M059J (cell line): ENCODE measurements around the gene PIGBOS1. TPM values are rescaled to one million over a fixed set of nuclear protein-coding genes. Genes with fewer than 3 reads are reported as not detected.
"Not testable (repeated sequence)": the region's sequence is repeated elsewhere in the genome, so short reads cannot be mapped to it uniquely, and the experiment has no call there.

Experiments used
- DNase-seq: peaks from one replicate; pipeline ENCODE4 v3.0.0-alpha.2; 2012; ENCODE audit warnings: low read depth
- total RNA-seq: library from RNA; depleted of rRNA; stranded (reverse); fragments of >200 nt; shearing (Covaris generic); gene quantifications from 2 replicates; pipeline ENCODE4 v1.2.3, GENCODE V29; 2014

PIGBOS1 gene
- total RNA-seq, 1 experiment from 2014 or later, result 12.2 TPM

DNA sequence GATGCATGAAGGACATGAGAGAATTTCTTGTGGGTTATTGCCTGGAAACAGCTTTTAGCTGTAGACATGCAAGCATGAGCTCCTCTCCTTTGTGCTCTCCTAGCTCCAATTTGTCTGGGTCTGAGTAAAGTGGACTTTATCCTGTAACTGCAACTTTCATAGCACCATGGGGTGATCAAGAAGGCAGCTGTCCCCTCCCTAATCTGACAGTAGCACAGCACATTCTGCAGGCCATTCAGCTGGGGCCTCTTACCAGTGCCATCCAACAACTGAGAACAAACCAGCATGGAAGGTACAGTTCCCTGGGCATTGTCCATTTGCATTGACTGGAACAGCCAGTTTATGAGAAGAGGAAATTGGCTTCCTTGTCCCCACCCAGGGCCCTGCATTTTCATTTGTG, 21.6 kb downstream of the PIGBOS1 start:
- DNase-seq, result no peak

DNA sequence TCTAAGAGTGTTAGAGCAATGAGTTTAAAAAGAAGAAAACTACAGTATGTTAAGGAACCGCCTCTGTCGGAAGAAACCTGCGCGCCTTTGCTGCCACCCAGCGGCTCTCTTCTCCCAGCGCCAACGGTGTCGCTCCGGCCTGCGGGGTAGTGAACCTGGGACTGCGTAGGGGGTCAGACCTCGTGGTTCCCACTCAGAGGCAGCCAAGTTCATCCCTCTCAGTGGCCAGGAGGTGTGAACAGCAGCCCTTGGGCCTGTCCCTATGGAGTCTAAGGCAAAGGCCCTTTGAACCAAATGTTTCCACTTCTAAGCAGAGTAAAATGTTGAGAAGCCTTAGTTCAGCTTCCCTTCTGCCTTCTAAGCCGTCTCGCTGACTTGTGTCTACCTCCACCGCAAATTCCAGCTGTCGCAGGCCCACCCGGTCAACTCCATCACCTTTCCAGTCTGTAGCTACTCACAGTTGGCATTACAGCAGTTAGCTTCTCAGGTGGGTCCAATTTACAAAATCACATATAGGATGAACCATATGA, 28.3 kb downstream of the PIGBOS1 start:
- peak; percentile 75 for DNase-seq

DNA sequence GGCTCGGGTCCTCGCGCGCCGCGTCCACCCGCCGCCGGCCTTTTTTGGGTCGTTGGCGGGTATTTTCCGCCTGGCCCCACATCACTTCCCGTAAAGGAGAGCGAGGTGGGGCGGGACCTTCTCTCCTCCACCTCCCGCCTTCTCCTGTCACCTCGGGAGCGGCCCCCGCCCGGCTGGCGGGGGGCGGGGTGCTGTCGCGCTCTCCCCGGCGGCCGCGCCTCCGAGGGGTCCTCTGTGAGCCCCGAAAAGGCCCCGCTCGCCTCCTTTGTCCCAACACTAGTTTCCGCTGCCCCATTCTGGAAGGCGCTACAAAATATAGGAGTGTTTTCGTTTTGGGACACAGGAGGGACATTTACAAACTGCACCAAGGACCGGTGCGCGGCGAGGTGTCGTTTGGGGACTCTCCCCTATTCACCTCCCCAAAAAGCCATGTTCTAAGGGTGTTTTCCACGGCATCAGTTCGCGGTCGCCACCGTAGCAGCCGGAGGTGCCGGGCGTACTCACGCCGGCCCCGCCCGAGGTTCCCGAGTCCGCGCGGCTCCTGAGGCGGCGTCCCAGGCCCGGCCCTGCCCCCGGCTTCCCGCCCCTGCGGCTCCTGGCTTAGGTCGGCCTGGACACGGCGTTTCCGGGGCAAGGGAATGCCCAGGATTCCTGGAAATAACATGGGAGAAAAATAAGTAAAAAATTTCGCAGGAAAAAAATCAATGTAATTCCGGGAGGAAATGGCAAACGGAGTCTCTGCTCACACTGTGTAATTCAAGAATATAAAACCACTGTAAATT, 29.0 kb downstream of the PIGBOS1 start, which contains the start of gene RAB27A:
TSS of gene RAB27A (minus strand) at position 68 of the 782 bp plus-strand sequence. CDS start 54,879 bp downstream, outside the sequence.
- peak; percentile 79 for DNase-seq

DNA sequence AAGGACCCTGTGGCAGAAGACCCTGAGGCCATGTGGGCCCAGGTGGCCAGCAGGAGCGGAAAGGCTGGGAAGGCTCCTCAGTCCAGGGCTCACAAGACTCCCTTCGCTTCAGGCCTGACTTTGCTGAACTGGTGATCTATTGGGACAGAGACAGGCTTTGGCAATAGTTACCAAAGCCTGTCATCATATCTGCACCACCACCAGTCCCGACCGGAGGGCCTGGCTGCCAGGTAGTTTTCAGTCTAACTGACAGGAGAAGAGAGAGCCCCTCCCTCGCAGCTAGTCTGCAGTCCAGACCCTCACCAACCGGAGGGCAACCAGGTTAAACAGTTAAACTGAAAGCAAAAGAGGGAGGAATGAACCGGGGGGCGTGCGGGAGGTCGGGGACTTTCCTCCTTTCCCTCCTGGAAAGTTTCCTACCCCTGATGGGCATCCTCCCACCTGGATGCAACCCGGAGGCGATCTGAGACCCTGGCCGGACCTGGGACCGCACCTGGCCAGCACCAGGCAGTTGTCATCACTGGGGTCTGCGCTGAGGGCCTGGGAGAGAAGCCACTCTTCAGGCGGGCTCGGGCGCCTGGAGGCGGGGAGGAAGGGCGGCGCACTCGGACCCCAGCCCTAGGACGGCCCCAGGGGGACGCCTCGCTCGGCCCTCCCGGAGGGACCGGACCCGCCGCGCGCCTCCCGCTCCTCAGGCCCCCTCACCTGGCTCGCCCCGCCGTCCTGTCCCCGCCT, 29.7 kb downstream of the PIGBOS1 start:
- DNase-seq, result peak; percentile 45

DNA sequence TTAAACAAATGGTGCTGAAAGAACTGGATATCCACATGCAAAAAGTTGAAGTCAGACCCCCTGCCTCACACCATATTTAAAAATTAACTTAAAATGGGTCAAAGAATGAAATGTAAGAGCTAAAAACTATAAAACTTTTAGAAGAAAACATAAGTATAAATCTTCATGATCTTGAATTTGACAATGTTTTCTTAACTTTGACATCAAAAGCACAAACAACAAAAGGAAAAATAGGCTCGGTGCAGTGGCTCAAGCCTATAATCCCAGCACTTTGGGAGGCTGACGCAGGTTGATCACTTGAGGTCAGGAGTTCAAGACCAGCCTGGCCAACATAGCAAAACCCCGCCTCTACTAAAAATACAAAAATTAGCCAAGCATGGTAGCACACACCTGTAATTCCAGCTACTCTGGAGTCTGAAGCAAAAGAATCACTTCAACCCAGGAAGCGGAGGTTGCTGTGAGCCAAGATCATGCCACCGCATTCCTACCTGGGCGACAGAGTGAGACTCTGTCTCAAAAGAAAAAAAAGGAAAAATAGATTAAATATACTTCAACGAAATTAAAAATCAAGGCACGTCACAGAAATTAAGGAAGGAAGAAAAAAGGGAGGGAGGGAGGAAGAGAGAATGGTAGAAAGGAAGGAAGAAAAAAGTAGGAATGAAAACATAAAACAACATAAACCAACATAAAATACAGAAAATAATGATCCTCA, 30.8 kb downstream of the PIGBOS1 start:
- no peak for DNase-seq

DNA sequence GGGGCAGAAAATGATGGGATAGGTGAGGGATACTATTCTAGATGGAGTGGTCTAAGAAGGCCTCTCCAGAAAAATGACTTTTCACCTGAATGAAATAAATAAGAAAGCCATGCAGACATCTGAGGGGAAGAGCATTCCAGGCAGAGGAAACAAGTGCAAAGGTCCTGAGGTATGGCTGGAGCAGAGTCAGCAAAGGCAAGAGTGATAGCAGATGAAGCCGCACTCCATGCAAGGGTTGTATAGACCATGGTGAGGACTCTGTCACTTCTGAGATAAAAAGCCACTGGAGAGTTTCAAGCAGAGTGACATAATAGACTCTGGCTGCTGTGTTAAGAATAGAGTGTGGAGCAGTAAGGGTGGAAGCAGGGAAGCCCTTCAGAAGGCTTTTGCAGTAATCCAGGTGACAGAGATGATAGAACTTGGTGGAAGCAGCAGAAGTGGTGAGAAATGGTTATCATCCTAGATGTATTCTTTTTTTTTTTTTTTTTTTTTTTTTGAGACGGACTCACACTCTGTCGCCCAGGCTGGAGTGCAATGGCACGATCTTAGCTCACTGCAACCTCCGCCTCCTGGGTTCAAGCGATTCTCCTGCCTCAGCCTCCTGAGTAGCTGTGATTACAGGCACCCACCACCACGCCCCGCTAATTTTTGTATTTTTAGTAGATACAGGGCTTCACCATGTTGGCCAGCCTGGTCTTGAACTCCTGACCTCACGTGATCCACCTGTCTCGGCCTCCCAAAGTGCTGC, 32.3 kb downstream of the PIGBOS1 start:
- DNase-seq, result not testable (repeated sequence)

DNA sequence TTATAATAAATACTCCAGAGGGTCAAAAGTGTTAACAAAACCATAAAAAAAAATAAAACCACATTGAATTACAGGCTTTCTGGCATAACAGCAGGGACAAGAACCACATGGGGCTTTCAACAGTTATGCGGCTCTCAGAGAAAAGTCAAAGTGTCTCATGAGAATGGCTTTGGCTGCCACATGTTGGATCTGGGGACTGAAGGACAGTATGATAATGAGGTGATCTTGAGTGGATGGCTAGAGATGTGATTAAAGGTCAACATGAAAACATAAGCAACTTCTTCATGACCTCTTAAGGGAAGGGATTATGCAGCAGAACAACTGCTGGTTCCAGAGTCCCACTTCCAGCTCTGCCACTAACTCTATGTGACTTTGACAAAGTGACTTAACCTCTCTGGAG, 34.5 kb downstream of the PIGBOS1 start:
- DNase-seq, result no peak

DNA sequence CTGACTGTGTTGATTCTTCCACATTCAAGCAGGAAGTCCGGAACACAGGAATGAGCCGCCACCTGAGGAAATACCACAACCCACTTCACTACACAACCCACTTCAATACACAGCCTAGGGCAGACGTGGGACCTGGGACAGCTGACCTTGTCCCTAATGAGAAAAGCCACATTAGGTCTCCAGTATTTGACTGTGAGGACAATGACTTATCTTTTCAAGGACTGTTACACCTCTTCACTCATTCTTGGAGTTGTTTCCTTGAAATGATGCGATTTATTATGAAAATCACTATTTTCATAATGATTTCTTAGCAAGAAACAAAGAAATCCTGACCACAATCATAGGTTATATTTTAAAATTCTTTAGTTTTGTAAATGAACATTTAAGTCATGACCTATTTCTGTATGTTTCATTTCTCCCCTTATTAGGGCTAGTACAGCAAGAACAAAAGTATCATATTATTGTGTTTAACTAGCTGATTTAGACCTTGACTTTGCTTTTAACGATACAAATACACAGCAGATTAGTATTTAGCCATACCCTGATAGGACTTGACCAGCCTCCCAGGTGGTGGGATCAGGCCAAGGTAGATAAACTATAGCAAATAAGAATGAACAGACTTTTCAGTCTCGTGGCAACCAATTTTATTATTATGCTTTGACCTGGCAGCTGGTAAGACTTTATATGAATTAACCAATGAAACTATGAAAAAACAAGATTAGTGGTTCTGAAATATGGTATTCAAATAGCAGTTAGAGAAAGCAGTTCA, 35.4 kb downstream of the PIGBOS1 start:
- no peak for DNase-seq

DNA sequence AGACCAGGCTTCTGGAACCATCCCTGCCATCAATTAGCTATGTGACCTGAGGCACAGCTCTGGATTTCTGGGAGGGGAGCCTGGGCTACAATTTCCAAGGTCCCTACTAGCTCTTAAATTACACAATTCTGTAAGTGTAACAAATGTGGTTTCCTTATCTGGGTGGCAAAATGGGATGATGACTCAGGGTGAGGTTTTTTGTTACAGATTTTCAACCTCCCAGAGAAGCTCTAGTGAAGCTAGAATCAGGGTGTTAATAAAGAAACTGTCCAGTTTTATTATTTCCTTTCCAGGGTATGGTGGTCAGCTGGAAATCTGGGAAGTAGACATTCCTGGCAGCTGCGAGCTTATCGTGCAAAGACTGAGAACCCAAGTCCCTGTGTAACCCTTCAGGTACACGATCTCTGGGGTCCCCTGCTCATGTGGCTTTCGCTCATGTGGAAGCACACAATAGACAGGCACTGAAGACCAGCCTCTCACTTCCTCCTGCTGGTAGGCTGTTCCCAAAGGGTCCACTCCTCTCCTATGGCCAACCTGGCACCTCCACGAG, 36.6 kb downstream of the PIGBOS1 start:
- DNase-seq, result peak; percentile 92

DNA sequence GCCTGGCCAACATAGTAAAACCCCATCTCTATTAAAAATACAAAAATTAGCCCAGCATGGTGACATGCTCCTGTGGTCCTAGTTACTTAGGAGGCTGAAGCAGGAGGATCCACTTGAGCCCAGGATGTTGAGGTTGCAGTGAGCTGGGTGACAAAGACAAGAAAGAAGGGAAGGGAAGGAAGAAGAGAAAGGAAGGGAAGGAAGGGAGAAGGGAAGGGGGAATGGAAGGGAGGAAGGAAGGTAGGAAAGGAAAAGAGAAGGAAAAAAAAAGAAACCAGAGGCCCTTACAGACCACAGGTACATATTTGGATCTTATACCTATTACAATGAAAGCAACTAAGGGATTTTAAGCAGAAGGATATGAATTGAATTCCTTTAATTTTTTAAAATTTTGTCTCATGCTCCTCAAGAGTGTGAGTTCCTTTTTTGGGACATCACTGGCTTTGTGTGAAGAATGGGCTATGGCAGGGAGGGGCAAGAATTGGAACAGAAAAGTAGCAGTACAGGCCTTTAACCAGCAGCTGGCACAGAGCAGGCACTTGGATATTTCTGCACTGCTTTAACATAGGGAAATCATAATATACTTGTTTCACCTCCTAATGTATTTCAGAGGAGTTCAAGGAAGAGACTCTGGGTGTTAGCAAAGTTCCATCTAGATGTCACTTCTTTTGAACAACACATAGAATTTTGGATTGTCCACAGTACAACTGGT, 37.2 kb downstream of the PIGBOS1 start:
- DNase-seq, result no peak

DNA sequence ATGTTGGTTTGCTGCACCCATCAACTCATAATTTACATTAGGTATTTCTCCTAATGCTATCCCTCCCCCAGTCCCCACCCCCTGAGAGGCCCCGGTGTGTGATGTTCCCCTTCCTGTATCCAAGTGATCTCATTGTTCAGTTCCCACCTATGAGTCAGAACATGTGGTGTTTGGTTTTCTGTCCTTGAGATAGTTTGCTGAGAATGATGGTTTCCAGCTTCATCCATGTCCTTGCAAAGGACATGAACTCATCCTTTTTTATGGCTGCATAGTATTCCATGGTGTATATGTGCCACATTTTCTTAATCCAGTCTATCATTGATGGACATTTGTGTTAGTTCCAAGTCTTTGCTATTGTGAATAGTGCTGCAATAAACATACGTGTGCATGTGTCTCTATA, 38.3 kb downstream of the PIGBOS1 start:
- DNase-seq, result peak; percentile 61

DNA sequence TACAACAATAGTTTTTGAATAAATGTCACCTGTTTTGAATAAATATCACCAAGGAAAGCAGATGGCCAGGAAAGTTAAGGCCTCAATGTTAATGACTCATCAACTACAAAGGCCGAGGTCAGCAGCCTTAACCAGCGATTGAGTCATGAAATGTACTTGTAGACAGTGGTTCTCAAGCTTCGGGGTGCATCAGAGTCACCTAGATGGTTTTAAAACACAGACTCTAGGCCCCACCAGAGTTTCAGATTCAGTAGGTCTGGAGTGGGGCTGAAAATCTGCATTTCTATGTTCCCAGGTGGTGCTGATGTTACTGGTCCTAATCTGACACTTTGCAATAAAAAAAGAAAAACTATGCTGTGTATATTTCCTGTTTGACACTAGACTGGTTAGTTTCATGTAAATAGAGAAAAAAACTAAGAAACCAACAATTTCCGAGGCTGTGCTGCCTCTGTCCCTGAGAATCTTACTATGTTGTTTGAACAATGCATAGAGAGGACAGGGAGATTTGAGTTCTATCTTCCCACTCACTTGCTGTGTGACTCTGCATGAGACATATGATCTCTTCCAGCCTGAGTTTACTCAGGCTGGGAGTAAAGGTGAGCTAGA, 39.1 kb downstream of the PIGBOS1 start:
- peak; percentile 96 for DNase-seq

DNA sequence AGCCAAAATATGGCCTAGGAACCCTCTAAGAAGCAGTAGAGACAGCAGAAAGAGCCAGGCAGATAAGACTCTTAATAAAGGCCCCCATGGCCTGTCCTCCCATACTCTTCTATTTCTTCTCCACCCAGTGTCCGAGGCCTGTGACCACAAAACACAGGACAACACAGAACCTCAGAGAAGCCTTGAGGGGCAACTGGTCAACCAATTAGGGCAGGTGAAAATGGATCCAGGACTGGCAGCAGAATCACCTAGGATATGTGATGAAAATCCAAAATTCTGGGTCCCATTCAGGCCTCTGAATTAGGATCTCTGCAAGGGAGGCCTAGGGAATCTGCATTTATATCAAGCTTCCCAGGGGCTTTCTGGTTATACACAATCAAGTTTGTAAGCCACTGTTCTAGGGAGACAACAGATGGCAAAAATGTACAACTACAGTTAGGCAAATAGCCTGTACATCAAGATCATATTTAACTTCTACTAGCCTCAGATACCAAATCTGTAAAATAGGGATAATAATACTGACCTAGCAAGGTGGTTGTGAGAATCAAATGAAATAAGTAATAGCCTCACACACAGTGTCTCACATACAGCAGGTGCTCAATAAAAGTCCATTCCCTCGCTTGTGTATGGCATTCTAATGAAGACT, 39.7 kb downstream of the PIGBOS1 start:
- DNase-seq, result no peak

DNA sequence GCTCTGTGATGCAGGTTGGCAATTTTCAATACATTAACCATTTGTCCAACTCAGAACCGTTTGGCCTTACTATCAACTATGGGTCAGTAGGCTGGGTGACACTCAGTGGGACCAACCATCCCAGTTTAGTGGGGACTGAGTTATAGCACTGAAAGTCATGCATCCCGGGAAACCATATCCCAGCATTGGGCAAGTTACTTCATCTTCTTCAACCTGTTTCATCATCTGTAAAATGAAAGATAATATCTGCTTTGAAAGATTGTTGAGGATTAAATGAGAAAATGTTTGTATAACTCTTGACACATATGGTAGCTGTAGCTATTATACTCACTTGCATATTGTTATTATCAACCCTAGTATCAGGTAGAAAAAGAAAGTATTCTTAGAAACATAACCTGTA, 41.2 kb downstream of the PIGBOS1 start:
- DNase-seq, result no peak

DNA sequence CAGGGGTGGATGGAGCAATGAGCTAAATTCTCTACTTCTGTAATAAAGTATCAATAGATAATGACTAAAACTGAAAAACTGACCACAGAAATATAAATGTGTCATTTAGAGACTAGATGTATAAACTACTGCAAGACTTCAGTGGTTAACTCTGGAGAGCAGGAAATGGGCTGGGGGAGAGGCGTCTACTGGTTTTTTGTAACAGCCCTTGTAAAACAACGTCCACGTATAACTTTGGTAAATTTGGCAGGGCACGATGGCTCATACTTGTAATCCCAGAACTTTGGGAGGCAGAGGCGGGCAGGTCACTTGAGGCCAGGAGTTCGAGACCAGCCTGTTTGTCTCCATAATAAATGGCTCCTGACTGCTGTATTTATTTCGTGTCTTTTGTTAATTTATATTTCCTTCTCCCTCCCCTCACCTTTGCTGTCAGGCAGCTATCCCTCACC, 41.8 kb downstream of the PIGBOS1 start:
- peak; percentile 85 for DNase-seq

DNA sequence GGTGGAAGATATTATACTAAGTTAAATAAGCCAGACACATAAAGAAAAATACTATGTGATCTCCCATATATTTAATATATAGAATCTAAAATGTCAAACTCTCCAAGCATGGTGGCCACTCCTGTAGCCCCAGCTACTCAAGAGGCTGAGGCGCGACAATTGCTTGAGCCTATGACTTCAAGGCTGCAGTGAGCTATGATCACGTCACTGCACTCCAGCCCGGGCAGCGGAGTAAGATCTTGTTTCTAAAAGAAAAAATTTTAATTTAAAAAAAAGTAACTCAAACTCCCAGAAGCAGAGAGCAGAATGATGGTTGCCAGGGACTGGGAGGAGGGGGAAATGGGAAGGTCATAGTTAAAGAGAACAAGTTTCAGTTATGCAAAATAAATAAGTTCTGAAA, 42.6 kb downstream of the PIGBOS1 start:
- DNase-seq, result no peak

DNA sequence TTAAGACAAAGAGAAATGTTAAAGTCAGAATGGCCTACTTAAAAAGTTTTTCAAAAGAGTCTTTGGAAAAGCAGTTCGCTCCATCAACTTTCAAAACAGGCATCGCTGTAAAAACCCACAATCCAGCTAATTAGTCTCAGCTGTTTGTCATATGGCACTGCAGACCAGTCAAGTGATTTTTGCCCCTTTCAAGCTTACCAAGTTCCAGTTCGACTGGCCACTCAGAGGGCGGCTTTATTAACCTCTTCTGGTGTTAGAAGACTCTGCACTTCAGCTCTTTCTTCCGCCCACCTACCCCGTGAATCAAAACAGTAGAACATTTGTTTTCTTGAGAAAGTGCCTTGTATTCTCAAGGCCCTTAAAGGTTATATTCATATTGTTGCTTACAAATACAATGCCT, 48.6 kb downstream of the PIGBOS1 start:
- DNase-seq, result no peak

DNA sequence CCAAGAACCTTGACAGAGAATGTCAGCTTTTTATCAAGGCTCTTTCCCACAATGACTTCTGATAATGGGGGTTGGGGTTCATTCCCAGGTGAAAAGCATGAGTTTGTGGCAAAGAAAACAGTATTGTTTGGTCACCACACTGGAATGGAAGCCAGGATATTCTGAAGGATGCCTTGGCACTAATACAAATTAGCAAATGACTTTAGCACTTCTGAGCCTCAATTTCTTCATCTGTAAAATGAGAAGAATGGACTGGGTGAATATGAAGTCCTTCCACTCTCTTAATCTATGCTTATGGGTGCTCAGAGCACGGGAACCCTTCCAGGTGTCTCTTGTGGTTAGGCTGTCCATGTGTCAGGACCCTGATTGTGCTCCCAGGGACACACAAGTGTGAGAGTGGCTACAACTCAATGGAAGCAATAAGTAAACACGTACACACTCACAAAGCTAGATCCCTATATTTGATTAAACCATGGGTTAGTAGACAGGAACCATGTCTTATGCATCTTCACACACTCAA, 50.7 kb downstream of the PIGBOS1 start:
- DNase-seq, result no peak
